ENCODE data around the gene KLHL5. TPM values are rescaled to one million over a fixed set of nuclear protein-coding genes. Genes with fewer than 3 reads are reported as not detected.

KLHL5 gene
- total RNA-seq, 1 donor from 2014 or later: 45.0 TPM

DNA sequence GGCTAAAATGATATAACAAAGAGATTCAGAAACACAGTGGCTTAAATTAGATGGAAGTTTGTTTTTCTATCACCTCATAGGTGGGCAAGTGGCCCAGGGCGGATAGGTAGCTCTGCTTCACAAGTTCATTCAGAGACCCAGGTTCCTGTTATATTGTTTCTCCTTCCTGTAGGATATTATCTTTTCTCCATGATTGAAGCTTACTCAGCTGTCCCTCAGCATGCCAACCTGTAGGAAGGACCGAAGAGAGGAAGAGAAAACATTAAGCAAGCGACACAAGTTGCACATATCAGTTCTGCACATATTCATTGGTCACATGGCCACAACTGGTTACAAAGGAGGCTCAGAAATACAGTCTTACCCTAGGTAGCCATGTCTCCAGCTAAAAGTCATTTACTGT is 6.9 kb downstream of the KLHL5 start:
- peaks cover 21% of the 10 kb centered on the region for H3K4me1 Mint-ChIP-seq (ENCODE audit: low read depth)
- intact Hi-C loops (cut with micrococcal nuclease): no loop called here
- H3K27me3 Mint-ChIP-seq (ENCODE audit: insufficient read depth): no peaks in the 10 kb centered on the region
- no peak for DNase-seq (ENCODE audit: low spot score)
- H3K9me3 Mint-ChIP-seq: no peaks in the 10 kb centered on the region
- H3K36me3 Mint-ChIP-seq (ENCODE audit: low read depth): peaks cover 16% of the 10 kb centered on the region
- no peak overlapping the region for H3K4me3 Mint-ChIP-seq
- no peak overlapping the region for H3K27ac Mint-ChIP-seq

DNA sequence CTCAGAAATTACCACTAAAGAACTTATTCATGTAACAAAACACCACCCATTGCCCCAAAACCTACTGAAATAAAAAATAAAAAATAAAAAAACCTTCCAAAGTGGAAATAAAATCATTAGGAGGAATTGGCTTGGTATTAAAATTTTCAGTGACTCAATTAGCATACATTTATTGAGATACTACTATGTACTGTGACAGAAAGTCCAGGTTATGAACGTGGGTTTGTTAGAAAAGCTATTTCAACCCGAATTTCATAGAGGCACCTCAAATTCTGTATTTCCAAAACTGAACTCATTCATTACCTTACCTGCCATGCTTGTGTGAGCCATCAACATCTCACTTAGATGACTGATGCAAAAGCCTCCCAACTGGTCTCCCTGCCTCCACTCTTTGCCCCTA is 16.8 kb downstream of the KLHL5 start:
- DNase-seq (ENCODE audit: low spot score): no peak
- H3K36me3 Mint-ChIP-seq (ENCODE audit: low read depth): peaks cover 45% of the 10 kb centered on the region
- H3K4me1 Mint-ChIP-seq (ENCODE audit: low read depth): no peaks in the 10 kb centered on the region
- H3K27me3 Mint-ChIP-seq (ENCODE audit: insufficient read depth): no peaks in the 10 kb centered on the region
- no peak overlapping the region for H3K4me3 Mint-ChIP-seq
- intact Hi-C loops (cut with micrococcal nuclease): no loop called here
- no peaks in the 10 kb centered on the region for H3K9me3 Mint-ChIP-seq
- no peak overlapping the region for H3K27ac Mint-ChIP-seq

DNA sequence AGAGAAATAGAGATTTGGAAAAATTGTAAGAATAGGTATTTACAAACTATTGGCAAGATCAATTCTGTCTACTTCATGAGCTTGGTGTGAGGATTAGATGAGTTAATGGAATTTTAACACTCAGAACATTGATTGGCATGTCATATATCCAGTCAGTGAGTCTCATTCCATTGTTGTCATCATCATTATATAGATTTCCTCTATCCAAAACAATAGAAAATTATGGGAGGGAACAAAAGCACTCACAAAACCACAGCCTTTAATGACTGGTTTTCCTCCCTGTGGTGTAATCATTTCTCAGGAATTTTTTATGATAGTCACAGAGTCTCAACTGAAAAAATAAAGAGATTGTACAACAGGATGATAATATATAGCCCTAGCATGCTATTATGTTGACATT is 21.1 kb downstream of the KLHL5 start:
- peaks cover 34% of the 10 kb centered on the region for H3K36me3 Mint-ChIP-seq (ENCODE audit: low read depth)

DNA sequence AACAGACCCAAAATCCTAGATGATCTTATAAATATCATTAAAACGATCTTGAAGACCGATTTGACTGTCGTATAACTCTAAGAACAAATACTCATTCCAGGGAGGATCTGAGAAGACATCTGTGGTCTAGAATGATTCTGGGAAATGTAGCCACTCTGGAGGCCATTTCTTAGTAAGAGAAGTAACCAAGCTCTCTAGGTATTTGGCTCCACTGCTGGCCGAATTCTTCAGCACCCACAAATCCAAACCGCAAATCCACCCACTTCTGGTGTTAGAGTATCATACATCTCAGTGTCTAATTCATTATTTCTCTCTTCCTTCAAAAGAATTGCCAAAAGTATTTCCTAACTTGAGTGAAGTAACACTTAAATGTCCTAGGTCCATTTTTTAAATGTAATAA is 23.9 kb downstream of the KLHL5 start:
- Mint-ChIP-seq H3K27ac (no peak overlapping the region), H3K9me3 (no peaks in the 10 kb centered on the region), H3K27me3 (ENCODE audit: insufficient read depth) (no peaks in the 10 kb centered on the region), H3K36me3 (ENCODE audit: low read depth) (peaks cover 41% of the 10 kb centered on the region), H3K4me1 (ENCODE audit: low read depth) (peaks cover 29% of the 10 kb centered on the region), H3K4me3 (no peak overlapping the region)
- intact Hi-C loops (cut with micrococcal nuclease): no loop called here
- no peak for DNase-seq (ENCODE audit: low spot score)

More for the DNA sequence above, 21.1 kb downstream of the KLHL5 start:
- intact Hi-C loops (cut with micrococcal nuclease): no loop called here
- no peaks in the 10 kb centered on the region for H3K9me3 Mint-ChIP-seq
- no peak overlapping the region for H3K4me3 Mint-ChIP-seq
- DNase-seq (ENCODE audit: low spot score): no peak
- H3K27me3 Mint-ChIP-seq (ENCODE audit: insufficient read depth): no peaks in the 10 kb centered on the region
- no peak overlapping the region for H3K27ac Mint-ChIP-seq
- peaks cover 16% of the 10 kb centered on the region for H3K4me1 Mint-ChIP-seq (ENCODE audit: low read depth)

DNA sequence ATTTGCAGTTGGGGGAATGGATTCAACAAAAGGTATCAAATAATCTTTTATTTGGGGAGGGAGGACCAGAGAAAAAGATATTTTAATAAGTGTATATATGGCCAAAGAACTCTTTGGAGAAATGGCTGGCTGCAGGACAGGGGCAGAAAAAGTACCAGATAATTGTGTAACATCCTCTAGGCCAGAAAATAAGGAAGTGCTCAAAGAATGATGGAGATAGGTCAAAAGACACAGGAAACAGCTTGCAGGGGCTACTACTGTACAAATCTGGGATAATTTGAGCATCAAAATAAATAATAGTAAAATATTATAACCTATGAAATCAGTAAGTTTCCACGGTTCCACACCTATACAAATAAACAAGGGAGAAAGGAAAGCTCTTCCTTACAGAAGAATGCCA is 34.8 kb downstream of the KLHL5 start:
- intact Hi-C loops (cut with micrococcal nuclease): no loop called here
- peaks cover 11% of the 10 kb centered on the region for H3K4me1 Mint-ChIP-seq (ENCODE audit: low read depth)
- H3K27me3 Mint-ChIP-seq (ENCODE audit: insufficient read depth): no peaks in the 10 kb centered on the region
- no peak overlapping the region for H3K27ac Mint-ChIP-seq
- no peaks in the 10 kb centered on the region for H3K9me3 Mint-ChIP-seq
- no peak for DNase-seq (ENCODE audit: low spot score)
- H3K36me3 Mint-ChIP-seq (ENCODE audit: low read depth): peaks cover 22% of the 10 kb centered on the region
- H3K4me3 Mint-ChIP-seq: no peak overlapping the region

DNA sequence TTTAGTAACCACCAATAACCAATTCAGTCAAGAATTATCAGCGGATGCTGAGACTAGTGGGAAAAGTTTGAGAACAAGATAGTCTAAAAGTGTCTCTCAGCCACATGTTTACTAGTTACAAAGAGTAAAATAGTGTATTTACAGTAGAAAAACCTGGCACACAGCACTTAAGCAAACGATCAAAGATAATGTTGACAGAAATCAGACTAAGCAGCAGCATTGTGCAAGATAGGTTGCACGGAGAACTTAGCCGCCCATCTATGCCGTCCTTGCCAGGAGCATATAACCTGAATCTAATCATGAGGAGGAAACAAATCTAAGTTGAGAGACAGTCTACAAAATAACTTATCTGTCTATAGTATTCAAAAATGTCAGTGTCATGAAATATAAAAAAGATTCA is 35.3 kb downstream of the KLHL5 start:
- H3K27ac Mint-ChIP-seq: no peak overlapping the region
- no peaks in the 10 kb centered on the region for H3K9me3 Mint-ChIP-seq
- H3K4me3 Mint-ChIP-seq: no peak overlapping the region
- DNase-seq (ENCODE audit: low spot score): no peak
- intact Hi-C loops (cut with micrococcal nuclease): no loop called here
- H3K4me1 Mint-ChIP-seq (ENCODE audit: low read depth): peaks cover 11% of the 10 kb centered on the region
- H3K27me3 Mint-ChIP-seq (ENCODE audit: insufficient read depth): no peaks in the 10 kb centered on the region
- peaks cover 22% of the 10 kb centered on the region for H3K36me3 Mint-ChIP-seq (ENCODE audit: low read depth)

DNA sequence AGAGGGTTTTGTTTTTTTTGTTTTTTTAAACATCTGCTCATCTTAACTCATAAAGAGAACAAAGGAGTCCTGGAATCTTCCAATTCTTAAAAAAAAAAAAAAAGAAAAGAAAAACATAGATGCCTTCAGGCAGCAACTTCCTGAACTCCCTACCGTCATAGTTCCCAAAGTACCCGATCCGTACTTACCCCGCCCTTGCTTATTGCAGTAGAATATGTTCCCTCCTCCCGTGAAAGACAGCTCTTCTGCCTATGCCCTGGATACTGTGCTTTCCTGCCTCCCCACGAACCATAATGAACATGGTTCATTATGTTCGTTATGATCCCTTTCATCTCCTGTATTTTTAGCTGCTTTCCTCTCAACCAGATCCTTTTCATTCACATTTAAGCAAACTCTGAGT is 40.3 kb downstream of the KLHL5 start:
- Mint-ChIP-seq H3K4me1 (ENCODE audit: low read depth) (peaks cover 11% of the 10 kb centered on the region), H3K36me3 (ENCODE audit: low read depth) (peaks cover 36% of the 10 kb centered on the region), H3K9me3 (no peaks in the 10 kb centered on the region), H3K27ac (no peak overlapping the region), H3K4me3 (no peak overlapping the region), H3K27me3 (ENCODE audit: insufficient read depth) (no peaks in the 10 kb centered on the region)
- intact Hi-C loops (cut with micrococcal nuclease): no loop called here
- no peak for DNase-seq (ENCODE audit: low spot score)

DNA sequence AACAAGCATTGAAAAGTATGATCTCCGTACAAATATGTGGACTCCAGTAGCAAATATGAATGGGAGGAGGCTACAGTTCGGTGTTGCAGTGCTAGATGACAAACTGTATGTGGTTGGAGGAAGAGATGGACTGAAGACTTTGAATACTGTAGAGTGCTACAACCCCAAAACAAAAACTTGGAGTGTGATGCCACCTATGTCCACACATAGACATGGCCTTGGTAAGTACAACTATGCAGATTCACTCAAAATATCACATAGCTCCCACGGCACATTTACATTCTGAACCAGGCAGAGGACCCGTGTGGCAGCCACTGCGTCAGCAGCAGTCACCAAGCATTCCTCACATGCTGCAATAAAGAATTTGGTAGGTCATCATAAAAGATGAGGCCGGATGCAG is 41.3 kb downstream of the KLHL5 start:
- Mint-ChIP-seq H3K4me3 (no peak overlapping the region), H3K9me3 (no peaks in the 10 kb centered on the region), H3K4me1 (ENCODE audit: low read depth) (peaks cover 11% of the 10 kb centered on the region), H3K27me3 (ENCODE audit: insufficient read depth) (no peaks in the 10 kb centered on the region), H3K27ac (no peak overlapping the region), H3K36me3 (ENCODE audit: low read depth) (peaks cover 39% of the 10 kb centered on the region)
- intact Hi-C loops (cut with micrococcal nuclease): no loop called here
- DNase-seq (ENCODE audit: low spot score): no peak

DNA sequence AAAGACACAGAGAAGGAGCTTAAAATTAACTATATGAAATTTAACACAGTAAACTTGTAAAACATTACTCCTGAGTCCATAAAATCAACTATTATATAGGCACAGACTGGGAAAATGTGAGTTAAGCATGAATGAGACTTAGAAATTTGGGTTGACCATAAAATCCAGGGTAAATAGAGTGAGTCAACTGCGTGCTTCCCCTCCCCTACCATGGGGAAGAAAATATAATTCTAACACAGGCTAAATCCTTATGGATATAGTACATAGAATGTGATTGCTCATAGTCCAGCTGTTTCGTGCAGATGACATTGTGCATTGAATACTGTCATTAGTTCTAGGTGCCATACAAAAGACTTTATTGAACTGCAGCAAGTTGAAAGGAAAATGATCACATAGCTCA is 42.2 kb downstream of the KLHL5 start:
- no peak overlapping the region for H3K27ac Mint-ChIP-seq
- H3K4me3 Mint-ChIP-seq: no peak overlapping the region
- H3K4me1 Mint-ChIP-seq (ENCODE audit: low read depth): peaks cover 10% of the 10 kb centered on the region
- no peak for DNase-seq (ENCODE audit: low spot score)
- H3K36me3 Mint-ChIP-seq (ENCODE audit: low read depth): peaks cover 40% of the 10 kb centered on the region
- intact Hi-C loops (cut with micrococcal nuclease): no loop called here
- H3K27me3 Mint-ChIP-seq (ENCODE audit: insufficient read depth): no peaks in the 10 kb centered on the region
- H3K9me3 Mint-ChIP-seq: no peaks in the 10 kb centered on the region

DNA sequence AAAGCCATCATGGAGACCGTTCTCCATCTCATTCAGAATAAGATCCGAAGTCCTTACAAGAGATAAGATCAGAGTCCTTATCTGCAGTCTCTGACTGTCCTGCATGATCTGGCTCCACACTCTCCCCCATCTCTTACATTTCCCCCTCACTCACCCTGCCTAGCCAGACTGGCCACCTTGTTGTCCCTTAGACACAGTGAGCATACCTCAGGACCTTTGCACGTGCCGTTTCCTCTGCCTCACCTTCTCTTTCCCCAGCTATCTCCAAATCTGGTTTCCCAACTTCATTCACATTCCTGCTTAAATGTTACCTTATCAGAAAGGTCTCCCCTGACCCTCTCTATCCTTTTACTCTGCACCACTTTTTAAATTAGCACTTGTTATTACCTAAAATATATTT is 44.0 kb downstream of the KLHL5 start:
- Mint-ChIP-seq H3K27ac (no peak overlapping the region), H3K36me3 (ENCODE audit: low read depth) (peaks cover 31% of the 10 kb centered on the region), H3K27me3 (ENCODE audit: insufficient read depth) (no peaks in the 10 kb centered on the region), H3K9me3 (no peaks in the 10 kb centered on the region), H3K4me3 (no peak overlapping the region), H3K4me1 (ENCODE audit: low read depth) (no peaks in the 10 kb centered on the region)
- no peak for DNase-seq (ENCODE audit: low spot score)
- intact Hi-C loops (cut with micrococcal nuclease): no loop called here

DNA sequence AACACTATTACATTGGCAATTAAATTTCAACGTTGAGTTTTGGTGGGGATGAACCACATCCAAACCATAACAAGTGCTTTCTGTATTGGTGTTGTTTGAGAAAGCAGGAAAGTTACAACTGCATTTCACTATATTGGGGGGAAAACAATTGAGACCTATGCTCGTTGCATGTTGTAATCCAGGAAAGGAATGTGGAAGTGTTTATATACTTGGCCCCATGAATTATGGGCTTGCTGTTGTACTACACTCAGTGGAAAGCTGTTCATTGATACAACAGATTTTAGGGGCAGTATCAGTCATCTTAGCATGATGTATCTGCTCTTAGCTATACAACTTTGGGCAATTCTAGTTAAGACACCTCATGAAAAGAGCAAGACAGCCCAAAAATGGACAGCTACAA is 52.4 kb downstream of the KLHL5 start:
- Mint-ChIP-seq H3K4me1 (ENCODE audit: low read depth) (peaks cover 43% of the 10 kb centered on the region), H3K36me3 (ENCODE audit: low read depth) (peaks cover 55% of the 10 kb centered on the region), H3K9me3 (peaks cover 14% of the 10 kb centered on the region), H3K27me3 (ENCODE audit: insufficient read depth) (no peaks in the 10 kb centered on the region), H3K27ac (no peak overlapping the region), H3K4me3 (no peak overlapping the region)
- DNase-seq (ENCODE audit: low spot score): no peak
- intact Hi-C loops (cut with micrococcal nuclease): loop anchor here (5.0 kb wide), 1 partner anchor 62 kb away; no protein-coding TSS in a partner anchor

DNA sequence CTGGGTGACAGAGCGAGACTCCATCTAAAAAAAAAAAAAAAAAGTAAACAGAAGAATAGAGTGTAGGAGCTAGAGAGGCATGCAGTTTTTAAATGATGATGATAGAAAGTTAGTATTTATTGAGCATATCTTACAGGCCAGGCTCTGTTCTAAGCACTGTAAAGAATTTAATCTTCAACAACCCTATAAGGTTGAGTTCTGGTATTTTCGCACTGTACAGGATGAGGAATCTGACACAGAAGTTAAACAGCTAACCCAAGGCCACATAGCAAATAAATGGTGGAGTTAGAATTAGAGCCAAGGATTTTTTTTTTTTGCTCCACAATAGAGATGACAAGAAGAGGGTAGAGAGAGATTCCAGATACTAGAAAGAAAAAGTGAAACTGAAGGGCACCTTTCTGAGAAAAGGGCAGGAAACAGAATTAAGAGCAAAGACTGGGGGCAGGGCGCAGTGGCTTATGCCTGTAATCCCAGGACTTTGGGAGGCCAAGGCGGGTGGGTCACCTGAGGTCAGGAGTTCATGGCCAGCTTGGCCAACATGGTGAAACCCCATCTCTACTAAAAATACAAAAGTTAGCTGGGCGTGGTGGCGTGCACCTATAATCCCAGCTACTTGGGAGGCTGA is 56.1 kb downstream of the KLHL5 start:
- Mint-ChIP-seq H3K4me3 (peak overlapping the region; percentile 38), H3K27me3 (ENCODE audit: insufficient read depth) (no peaks in the 10 kb centered on the region), H3K27ac (peak overlapping the region; percentile 78), H3K36me3 (ENCODE audit: low read depth) (peaks cover 64% of the 10 kb centered on the region), H3K4me1 (ENCODE audit: low read depth) (peaks cover 52% of the 10 kb centered on the region), H3K9me3 (peaks cover 14% of the 10 kb centered on the region)
- DNase-seq (ENCODE audit: low spot score): peak; percentile 28
- intact Hi-C loops (cut with micrococcal nuclease): no loop called here

DNA sequence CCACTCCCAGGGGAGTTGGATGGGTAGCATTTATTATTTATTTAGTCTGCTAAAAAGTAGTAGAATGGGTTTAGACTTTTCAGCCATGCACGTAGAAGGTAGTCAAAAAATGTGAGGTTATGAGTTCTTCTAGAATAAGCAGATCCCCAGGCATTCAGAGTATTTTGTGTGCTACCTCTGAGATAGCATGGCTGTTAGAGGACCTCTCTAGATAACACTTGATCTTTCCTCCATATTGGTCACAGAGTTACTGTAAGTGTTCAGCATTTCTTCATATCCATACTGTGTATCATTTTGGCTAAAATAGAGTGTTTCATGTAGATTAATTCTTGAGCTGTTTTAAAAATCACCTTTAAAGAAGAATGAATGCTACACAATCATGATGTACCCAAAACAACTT is 58.4 kb downstream of the KLHL5 start:
- DNase-seq (ENCODE audit: low spot score): no peak
- H3K27ac Mint-ChIP-seq: no peak overlapping the region
- intact Hi-C loops (cut with micrococcal nuclease): no loop called here
- H3K36me3 Mint-ChIP-seq (ENCODE audit: low read depth): peaks cover 55% of the 10 kb centered on the region
- no peaks in the 10 kb centered on the region for H3K27me3 Mint-ChIP-seq (ENCODE audit: insufficient read depth)
- H3K4me1 Mint-ChIP-seq (ENCODE audit: low read depth): peaks cover 41% of the 10 kb centered on the region
- H3K4me3 Mint-ChIP-seq: no peak overlapping the region
- peaks cover 14% of the 10 kb centered on the region for H3K9me3 Mint-ChIP-seq
